Stimulated activated CD8-positive, alpha-beta memory T cell treated with anti-CD3 and anti-CD28 coated beads, Interleukin-15, amount 100 ng/mL, for 48 hours (primary cell): Measurements from ENCODE around the gene TNFAIP3.
"Not testable (repeated sequence)": the region's sequence is repeated elsewhere in the genome, so short reads cannot be mapped to it uniquely, and the experiment has no call there.

Source experiments
- DNase-seq, 2 donors: peaks; one replicate each; pipeline ENCODE4 v3.0.0-alpha.2; 2020; ENCODE audit warnings: low read depth in 2 of 2

Gene TNFAIP3

GRCh38 chr6:137866914-137867684 lies at the start of gene TNFAIP3:
Gene TNFAIP3, plus strand, starts transcription at chr6:137867259. Its CDS starts 3,969 bp downstream, at chr6:137871228.
- DNase-seq: peak; percentile 89 to 92

- no peak for DNase-seq
Measured at GRCh38 chr6:137818440-137818839, 48.6 kb upstream of the TNFAIP3 start.

GRCh38 chr6:137819740-137820139 lies 47.3 kb upstream of the TNFAIP3 start:
- DNase-seq: no peak

- DNase-seq: no peak
Measured at GRCh38 chr6:137820425-137820824, 46.6 kb upstream of the TNFAIP3 start.

- DNase-seq: no peak
Measured at GRCh38 chr6:137820952-137821351, 46.1 kb upstream of the TNFAIP3 start.

GRCh38 chr6:137821491-137821890 lies 45.6 kb upstream of the TNFAIP3 start:
- no peak for DNase-seq

GRCh38 chr6:137823826-137824555 lies 43.1 kb upstream of the TNFAIP3 start:
- peak; percentile 51 to 64 for DNase-seq

GRCh38 chr6:137824556-137824879 lies 42.5 kb upstream of the TNFAIP3 start:
- DNase-seq: no peak

GRCh38 chr6:137824896-137825295 lies 42.2 kb upstream of the TNFAIP3 start:
- no peak for DNase-seq

GRCh38 chr6:137827411-137827940 lies 39.6 kb upstream of the TNFAIP3 start:
- DNase-seq: no peak

- DNase-seq: no peak
Measured at GRCh38 chr6:137827977-137828810, 38.9 kb upstream of the TNFAIP3 start.

GRCh38 chr6:137829641-137830083 lies 37.4 kb upstream of the TNFAIP3 start:
- no peak for DNase-seq

- DNase-seq: no peak
Measured at GRCh38 chr6:137830511-137830911, 36.5 kb upstream of the TNFAIP3 start.

GRCh38 chr6:137832110-137832509 lies 34.9 kb upstream of the TNFAIP3 start:
- DNase-seq: no peak

- no peak for DNase-seq
Measured at GRCh38 chr6:137834508-137834907, 32.6 kb upstream of the TNFAIP3 start.

- DNase-seq: no peak
Measured at GRCh38 chr6:137836788-137837187, 30.3 kb upstream of the TNFAIP3 start.

GRCh38 chr6:137838090-137838489 lies 29.0 kb upstream of the TNFAIP3 start:
- DNase-seq: not testable (repeated sequence)

- not testable (repeated sequence) for DNase-seq
Measured at GRCh38 chr6:137838597-137838996, 28.5 kb upstream of the TNFAIP3 start.

- no peak for DNase-seq
Measured at GRCh38 chr6:137839076-137839475, 28.0 kb upstream of the TNFAIP3 start.

GRCh38 chr6:137840252-137840651 lies 26.8 kb upstream of the TNFAIP3 start:
- no peak for DNase-seq

GRCh38 chr6:137843211-137843610 lies 23.8 kb upstream of the TNFAIP3 start:
- no peak for DNase-seq

- DNase-seq: not testable (repeated sequence)
Measured at GRCh38 chr6:137844327-137844726, 22.7 kb upstream of the TNFAIP3 start.
